HG03108 (cell line): Measurements from ENCODE around the gene IQGAP3.

Experiments used
- ATAC-seq: cut with Tn5 transposase; IDR thresholded peaks from one replicate; pipeline ENCODE4 v1.9.1; 2021; ENCODE audit warnings: moderate library complexity; ENCODE audit not compliant: unreplicated experiment

IQGAP3 gene

DNA sequence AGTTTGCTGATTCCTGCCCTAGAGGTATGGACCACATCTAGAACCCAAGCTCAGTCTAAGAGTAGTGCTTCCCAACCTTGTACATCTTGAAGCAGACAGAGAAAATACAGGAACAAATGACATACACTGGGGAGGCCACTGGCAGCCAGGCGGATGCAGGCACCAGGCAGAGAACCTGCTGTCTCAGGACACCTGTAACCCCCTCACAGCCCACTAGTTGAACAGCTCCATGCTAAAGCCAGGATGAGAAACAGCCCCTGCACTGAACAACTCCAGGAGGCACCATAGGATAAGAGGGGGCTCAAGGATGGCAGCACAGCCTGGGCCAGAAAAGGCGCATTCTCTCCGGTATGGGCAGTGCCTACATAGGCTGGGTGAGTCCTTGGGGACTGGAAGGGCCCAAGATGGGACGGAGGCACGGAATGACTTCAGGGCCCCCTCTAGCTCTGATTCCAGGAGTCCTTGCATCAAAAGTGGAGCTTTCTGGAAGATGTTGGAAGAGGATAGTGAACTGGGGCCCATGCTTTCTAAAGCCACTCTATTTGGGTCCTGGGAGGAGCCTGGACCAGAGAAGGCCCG, 87.8 kb downstream of the IQGAP3 start:
- ATAC-seq, result no peak

DNA sequence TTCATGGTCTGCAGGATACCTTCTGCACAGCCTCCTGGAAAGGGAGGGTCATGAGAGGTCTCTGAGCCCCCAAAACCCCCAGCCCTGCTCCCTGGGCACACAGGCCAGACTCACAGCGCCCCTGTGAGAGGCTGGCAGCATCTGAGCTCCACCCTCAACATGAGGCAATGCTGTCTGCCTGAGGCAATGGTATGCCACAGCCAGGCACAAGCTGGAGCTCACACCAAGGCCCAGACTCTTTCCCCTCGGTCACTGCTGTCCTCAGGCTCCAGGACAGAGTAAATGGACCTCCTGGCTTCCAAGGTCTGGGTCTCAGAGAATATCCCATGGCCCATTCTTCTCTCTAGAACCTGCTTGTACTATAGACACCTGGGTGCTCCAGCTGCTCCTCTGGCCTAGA, 89.0 kb downstream of the IQGAP3 start:
- no peak for ATAC-seq

DNA sequence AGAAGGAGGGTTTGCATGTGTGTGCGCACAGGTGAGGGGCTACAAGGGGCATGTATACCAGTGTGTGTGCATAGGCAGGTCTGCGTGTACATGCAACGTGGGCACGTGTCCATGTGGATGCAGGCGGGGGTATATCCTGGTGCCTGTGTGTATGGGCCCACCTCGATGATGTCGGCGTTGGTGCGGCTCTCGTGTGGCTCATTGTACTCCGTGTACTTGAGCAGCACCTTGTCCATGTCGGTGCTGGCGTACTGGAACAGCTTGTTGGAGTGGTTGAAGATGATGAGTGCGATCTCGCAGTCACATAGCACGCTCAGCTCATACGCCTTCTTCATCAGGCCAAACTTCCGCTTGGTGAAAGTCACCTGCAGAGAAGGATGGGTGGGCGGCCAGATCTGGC, 90.1 kb downstream of the IQGAP3 start:
- ATAC-seq, result no peak

DNA sequence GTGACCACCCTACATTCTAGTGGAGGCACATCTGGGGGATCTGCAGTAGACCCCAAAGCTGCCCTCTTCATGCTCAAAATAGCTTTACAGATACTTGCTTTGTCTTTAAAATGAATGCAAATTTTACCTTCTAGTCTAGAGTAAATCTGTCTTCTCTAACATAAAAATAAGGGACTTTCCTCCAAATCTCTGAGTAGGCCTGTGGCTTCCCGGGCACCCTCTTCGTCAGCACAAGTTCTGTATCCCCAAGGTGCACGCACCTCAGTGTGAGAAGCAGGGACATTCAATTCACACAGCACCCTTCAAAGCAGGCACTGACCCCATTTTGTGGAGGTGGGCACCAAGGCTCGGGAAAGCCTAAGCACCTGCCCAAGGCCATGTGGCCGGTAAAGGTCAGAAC, 90.8 kb downstream of the IQGAP3 start:
- no peak for ATAC-seq

DNA sequence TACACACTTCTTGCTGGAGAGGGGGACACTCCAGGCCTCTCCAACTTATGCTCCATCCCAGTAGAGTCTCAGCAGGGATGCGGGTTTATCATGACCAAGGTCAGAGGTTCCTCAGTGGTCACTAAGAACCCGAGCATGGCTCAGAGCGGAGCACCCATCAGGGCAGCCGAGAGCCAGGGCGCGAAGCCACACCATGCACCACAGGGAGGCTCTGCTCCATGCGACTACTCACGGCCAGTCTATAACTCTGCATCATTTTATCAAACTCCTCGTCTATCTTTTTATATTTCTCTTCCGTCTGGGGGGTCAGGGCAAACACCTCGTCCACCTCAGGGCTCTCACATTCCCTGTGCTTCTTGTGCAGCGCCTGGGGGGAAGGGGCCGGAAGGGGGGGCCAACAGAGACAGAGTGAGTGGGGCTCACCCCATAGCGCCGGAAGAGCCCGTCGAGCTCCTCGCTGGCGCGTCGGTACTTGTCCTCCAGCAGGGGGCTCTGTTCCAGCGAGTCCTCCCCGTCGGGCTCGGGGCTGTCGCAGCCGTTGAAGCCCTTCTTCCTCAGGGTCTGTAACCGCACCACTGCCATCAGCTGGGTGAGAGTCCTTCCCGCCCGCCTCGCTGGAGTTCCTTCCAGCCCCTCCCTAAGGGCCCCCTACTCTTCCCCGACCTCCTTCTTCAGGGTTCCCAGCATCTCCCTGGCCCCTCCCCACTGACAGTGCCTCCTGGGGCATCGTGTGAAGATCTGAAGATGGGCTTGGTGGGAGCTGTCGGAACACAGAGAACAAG, 91.8 kb downstream of the IQGAP3 start:
- peak; percentile 45 for ATAC-seq

DNA sequence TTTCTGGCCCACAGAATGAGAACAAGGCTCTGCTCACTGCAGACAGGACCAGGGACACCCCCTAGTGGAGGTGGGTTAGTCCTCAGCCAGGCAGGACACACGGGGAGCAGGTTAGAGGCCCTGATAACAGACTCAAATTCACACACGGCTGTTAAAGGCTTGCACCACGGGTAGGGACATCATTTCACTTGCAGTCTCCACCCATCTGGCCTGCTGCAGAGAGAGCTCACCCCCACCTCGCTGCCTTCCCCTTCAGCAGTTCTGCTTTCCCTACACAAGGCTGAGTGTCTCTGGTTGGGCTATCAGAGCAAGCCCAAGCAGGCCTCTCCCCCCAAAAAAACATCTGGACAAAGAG, 92.4 kb downstream of the IQGAP3 start:
- no peak for ATAC-seq

DNA sequence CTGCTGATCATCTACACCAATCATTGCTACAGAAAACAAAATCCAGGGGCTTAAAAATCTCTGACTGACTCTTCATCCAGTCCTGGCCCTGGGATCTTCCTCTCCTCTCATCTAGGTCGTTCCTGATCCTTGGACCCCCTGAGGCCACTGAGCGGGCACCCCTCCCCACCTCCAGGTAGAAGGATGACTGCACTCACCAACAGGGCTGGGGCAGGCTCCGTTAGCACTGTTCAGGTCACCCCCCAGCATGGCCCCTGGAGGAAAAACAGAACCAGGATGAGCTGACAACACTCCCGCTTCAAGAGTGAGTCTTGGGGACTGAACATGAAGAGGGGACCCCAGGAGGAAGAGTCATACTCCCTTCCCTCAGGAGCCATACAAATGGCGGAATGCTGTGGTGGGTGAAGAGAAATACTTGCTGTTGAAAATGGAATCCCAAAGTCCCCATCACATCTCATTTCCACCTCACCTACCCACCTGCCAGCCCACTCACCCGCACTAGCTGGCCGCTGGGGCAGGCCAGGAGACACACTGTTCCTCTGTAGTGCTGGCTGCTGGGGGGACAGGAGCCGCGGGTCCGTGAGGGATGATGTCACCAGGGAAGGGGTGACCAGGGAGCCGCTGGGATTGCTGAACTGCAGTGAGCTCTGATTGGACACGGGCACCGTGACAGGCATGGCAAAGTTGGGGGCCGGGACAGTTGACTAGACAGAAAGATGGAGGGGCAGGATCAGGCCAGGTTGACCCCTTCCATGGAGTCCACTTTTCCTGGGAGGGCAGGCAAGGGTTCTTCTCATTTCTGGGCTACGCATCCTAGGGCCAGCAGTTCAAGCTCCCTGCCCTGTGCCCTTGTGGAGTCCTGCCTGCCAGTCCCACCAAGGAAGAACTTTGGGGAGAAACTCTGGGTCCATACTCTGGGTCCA, 93.0 kb downstream of the IQGAP3 start:
- no peak for ATAC-seq

DNA sequence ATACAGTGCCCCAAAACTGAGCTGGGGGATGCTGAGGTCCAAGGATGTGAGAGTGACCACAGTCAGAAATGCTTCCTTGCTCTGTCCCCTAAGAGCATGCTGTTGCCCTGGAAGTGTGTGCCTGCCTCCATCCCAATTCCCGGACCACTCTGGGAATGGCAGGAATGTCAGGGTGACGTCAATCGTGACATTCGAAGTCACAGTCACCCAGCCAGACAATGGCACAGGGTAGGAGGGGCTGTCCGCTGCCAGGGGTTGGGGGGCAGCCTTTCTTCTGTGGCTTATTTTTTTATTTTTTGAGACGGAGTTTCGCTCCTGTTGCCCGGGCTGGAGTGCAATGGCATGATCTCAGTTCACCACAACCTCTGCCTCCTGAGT, 94.1 kb downstream of the IQGAP3 start:
- ATAC-seq, result no peak

DNA sequence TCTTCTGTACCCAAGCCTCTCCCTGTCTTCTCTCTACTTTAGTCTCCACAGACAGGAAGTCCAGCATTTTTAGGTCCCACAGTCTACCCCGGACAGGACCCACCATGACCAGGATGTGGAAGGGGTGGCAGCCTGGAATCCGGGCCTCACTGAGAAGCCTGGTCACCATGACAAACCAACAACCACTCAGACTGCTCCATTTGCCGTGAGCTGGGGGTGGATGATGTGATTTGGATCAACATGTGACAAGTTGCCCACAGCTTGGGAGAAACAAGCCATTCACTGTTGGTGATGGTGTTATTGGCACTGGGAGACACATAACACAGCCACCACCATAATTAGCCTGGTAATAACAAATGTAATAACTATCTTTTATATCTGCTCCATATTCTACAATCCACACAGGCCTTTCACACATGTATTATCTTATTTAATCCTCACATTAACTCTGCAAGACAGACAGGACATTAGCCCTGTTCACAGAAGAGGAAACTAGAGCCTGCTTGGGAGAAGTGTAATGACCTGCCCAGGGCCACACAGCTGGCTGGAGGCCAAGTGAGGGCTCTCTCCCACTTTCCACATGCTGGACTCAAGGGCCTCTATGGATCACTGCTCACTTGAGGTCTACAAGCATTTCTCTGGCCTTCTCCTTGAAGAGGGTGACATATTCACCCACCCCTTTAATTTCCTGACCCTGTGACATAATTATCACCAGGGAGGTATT, 94.7 kb downstream of the IQGAP3 start:
- no peak for ATAC-seq

DNA sequence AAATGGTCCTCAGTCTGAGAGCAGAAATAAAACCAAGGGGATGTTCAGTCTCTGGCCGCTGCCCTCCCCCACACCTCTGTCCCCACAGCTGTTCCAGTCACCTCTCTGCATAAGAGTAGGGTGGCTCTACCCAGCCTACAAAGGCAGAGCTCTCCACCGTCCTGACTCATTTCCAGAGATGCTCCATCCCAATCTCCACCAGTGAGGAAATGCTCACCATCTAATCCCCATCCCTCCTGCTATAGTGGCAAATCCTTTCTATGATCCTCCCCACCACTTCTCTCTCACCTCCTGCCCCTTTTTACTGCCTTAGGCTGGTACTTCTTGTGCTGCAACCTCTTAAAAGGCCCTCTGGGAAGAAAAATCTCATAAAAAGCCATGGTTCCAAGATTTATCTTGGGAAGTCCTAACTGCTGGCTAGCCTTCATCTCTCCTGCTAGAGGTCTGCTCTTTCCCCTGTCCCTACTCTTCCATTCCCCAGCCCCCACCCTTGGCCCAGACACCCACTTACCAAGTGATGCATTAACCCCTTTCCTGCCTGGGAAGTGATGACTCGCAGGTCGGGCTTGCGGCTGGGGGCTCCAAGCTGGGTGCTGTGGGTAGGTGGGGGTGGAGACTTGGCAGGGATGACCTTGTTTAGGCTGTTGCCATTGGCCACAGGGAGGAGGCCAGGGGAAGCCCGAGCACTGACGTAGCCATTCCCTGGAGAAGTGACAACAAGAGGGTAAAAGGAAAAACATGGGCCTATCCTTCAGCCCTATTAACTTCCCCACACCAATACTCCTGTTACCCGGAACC, 95.7 kb downstream of the IQGAP3 start:
- no peak for ATAC-seq

DNA sequence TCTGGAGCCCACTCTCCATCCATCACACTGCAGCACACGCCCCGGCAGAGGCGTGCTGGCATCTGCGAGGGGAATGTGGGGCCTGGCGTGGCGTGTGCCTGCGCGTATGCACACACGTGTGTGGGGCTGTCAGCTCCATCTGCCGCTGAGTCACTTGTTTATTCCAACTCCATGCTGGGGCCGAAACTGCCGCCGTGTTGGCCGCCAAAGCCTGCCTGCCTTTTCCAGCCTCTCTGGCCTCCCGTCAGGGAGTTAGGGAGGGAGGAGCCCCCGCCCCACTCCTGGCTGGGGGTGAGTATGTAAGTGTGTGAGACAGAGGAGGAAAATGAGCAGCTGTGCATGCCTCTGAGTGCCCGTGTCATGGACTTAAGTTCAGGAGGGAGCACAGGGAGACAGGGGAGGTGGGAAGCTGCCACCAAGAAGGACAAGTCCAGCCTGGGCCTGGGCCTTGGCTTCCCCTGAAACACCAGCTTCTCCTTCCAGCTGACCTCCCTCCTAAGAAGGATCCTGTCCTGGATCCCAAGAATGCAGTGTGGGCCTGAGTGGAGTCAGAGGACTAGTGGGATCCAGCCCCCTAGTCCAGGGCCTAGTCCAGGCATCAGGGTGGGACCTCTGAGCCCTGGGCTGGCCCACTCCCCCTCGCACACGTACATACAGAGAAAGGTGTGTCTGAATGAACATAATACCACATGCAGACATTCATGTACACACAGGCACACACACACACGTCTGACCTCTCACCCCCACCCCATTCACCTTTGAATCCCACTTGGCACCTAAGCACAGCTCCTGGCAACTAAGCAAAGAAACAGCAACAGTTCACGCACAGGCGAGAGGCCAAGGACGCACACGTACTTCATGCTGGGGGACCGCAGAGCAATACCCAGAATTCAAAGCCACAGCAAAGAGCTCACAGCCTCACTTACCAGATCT, 96.5 kb downstream of the IQGAP3 start:
- ATAC-seq, result no peak
